WTC11 (cell line): Measurements from ENCODE around the gene KAZN. TPM values are rescaled to one million over a fixed set of nuclear protein-coding genes. Genes with fewer than 3 reads are reported as not detected.

ENCODE experiments used
- ATAC-seq: fragments of 200-7000 bp; cut with Tn5 transposase; 2 replicates; pipeline ENCODE4 v1.10.0; 2021; ENCODE audit warnings: mild to moderate bottlenecking, moderate library complexity
- CTCF ChIA-PET: fragments of 300-600 bp; sonication (Branson Sonifier 250); formaldehyde crosslinking; loops from one replicate; lab custom pipeline; 2021; ENCODE audit warnings: antibody characterized with exemption; lab: Charles Lee
- POLR2A ChIA-PET: fragments of 350-600 bp; sonication (Branson Sonifier 250); formaldehyde crosslinking; loops from one replicate; lab custom pipeline; 2021; ENCODE audit warnings: antibody characterized with exemption; lab: Charles Lee
- DNase-seq: peaks from one replicate; pipeline ENCODE4 v3.0.0; 2021; ENCODE audit warnings: low spot score
- H3K27ac Mint-ChIP-seq: 2 replicates; pipeline ENCODE4 v1.8.0; 2021; ENCODE audit warnings: mixed read lengths
- H3K27me3 Mint-ChIP-seq: 2 replicates; pipeline ENCODE4 v1.8.0; 2021; ENCODE audit warnings: low read depth, mild to moderate bottlenecking, moderate library complexity, mixed read lengths
- H3K36me3 Mint-ChIP-seq: 2 replicates; pipeline ENCODE4 v1.8.0; 2021; ENCODE audit warnings: mixed read lengths
- H3K4me1 Mint-ChIP-seq: 2 replicates; pipeline ENCODE4 v1.8.0; 2022; ENCODE audit warnings: mixed read lengths
- H3K4me3 Mint-ChIP-seq: 2 replicates; pipeline ENCODE4 v1.8.0; 2021; ENCODE audit warnings: mild to moderate bottlenecking, moderate library complexity, mixed read lengths
- H3K9me3 Mint-ChIP-seq: 2 replicates; pipeline ENCODE4 v1.8.0; 2021; ENCODE audit warnings: mixed read lengths
- ATF6 ChIP-seq: sonication (generic); formaldehyde crosslinking; IDR thresholded peaks from 2 replicates; pipeline ENCODE4 v1.8.1; 2023; ENCODE audit warnings: mild to moderate bottlenecking, missing genetic modification reagents
- CBFB ChIP-seq: sonication (generic); formaldehyde crosslinking; IDR thresholded peaks from 2 replicates; pipeline ENCODE4 v1.8.1; 2022; ENCODE audit warnings: mild to moderate bottlenecking, low read depth, missing genetic modification reagents
- E2F4 ChIP-seq: sonication (generic); formaldehyde crosslinking; IDR thresholded peaks from 2 replicates; pipeline ENCODE4 v1.8.1; 2022; ENCODE audit warnings: low read depth, mild to moderate bottlenecking, moderate library complexity, missing genetic modification reagents, borderline replicate concordance
- ELF4 ChIP-seq: sonication (generic); formaldehyde crosslinking; IDR thresholded peaks from 2 replicates; pipeline ENCODE4 v1.8.1; 2022; ENCODE audit warnings: low read depth, mild to moderate bottlenecking, moderate library complexity, missing genetic modification reagents
- EMX1 ChIP-seq: fragments of 250-450 bp; sonication (Bioruptor Pico); IDR thresholded peaks from 2 replicates; pipeline ENCODE4 v1.8.0; 2021; ENCODE audit warnings: mild to moderate bottlenecking
- ESRRA ChIP-seq: sonication (generic); formaldehyde crosslinking; IDR thresholded peaks from 2 replicates; pipeline ENCODE4 v1.8.1; 2022; ENCODE audit warnings: mild to moderate bottlenecking, missing genetic modification reagents, borderline replicate concordance
- FOXK1 ChIP-seq: sonication (generic); formaldehyde crosslinking; IDR thresholded peaks from 2 replicates; pipeline ENCODE4 v1.8.0; 2022; ENCODE audit warnings: mild to moderate bottlenecking, moderate library complexity, missing genetic modification reagents
- GTF2I ChIP-seq: fragments of 250-450 bp; sonication (Bioruptor Pico); conservative IDR thresholded peaks from 2 replicates; pipeline ENCODE4 v1.4.0; 2021; ENCODE audit warnings: mild to moderate bottlenecking
- HMGA2 ChIP-seq: fragments of 250-450 bp; sonication (Bioruptor Pico); IDR thresholded peaks from 2 replicates; pipeline ENCODE4 v1.4.0; 2021; ENCODE audit warnings: mild to moderate bottlenecking, moderate library complexity
- MXD4 ChIP-seq: fragments of 250-450 bp; sonication (Bioruptor Pico); IDR thresholded peaks from 2 replicates; pipeline ENCODE4 v1.8.0; 2021; ENCODE audit warnings: mild to moderate bottlenecking, moderate library complexity, borderline replicate concordance
- MYBL2 ChIP-seq: sonication (generic); formaldehyde crosslinking; IDR thresholded peaks from 2 replicates; pipeline ENCODE4 v1.8.1; 2023; ENCODE audit warnings: mild to moderate bottlenecking, moderate library complexity, missing genetic modification reagents
- PREB ChIP-seq: sonication (generic); formaldehyde crosslinking; IDR thresholded peaks from 2 replicates; pipeline ENCODE4 v1.8.1; 2022; ENCODE audit warnings: mild to moderate bottlenecking, missing genetic modification reagents, moderate library complexity, borderline replicate concordance
- SOX15 ChIP-seq: fragments of 250-450 bp; sonication (Bioruptor Pico); IDR thresholded peaks from 2 replicates; pipeline ENCODE4 v1.9.0; 2021; ENCODE audit warnings: mild to moderate bottlenecking
- USF1 ChIP-seq: sonication (generic); formaldehyde crosslinking; IDR thresholded peaks from 2 replicates; pipeline ENCODE4 v1.8.0; 2022; ENCODE audit warnings: mild to moderate bottlenecking, missing genetic modification reagents
- USF2 ChIP-seq: sonication (generic); formaldehyde crosslinking; IDR thresholded peaks from 2 replicates; pipeline ENCODE4 v1.8.1; 2023; ENCODE audit warnings: mild to moderate bottlenecking, missing genetic modification reagents, moderate library complexity
- ZMAT4 ChIP-seq: fragments of 250-450 bp; sonication (Bioruptor Pico); IDR thresholded peaks from 2 replicates; pipeline ENCODE4 v1.9.0; 2021; ENCODE audit warnings: mild to moderate bottlenecking
- ZNF263 ChIP-seq: sonication (generic); formaldehyde crosslinking; IDR thresholded peaks from 2 replicates; pipeline ENCODE4 v1.8.1; 2022; ENCODE audit warnings: low read depth, mild to moderate bottlenecking, moderate library complexity, missing genetic modification reagents
- ZNF423 ChIP-seq: fragments of 250-450 bp; sonication (Bioruptor Pico); IDR thresholded peaks from 2 replicates; pipeline ENCODE4 v2.1.2; 2022; ENCODE audit warnings: mild to moderate bottlenecking, moderate library complexity
- ZNF425 ChIP-seq: fragments of 250-450 bp; sonication (Bioruptor Pico); conservative IDR thresholded peaks from 2 replicates; pipeline ENCODE4 v1.9.0; 2021; ENCODE audit warnings: mild to moderate bottlenecking
- total RNA-seq: library from RNA; stranded (reverse); gene quantifications from 3 replicates; pipeline ENCODE4 v1.2.3, GENCODE V29; 2021
- TF ChIP-seq, protein P1 (sequence below): sonication (generic); formaldehyde crosslinking; IDR thresholded peaks from 2 replicates; pipeline ENCODE4 v1.8.1; 2022; ENCODE audit warnings: missing genetic modification reagents, borderline replicate concordance
- TF ChIP-seq, protein P2 (sequence below): fragments of 250-450 bp; sonication (Bioruptor Pico); IDR thresholded peaks from 2 replicates; pipeline ENCODE4 v1.8.0; 2021; ENCODE audit warnings: mild to moderate bottlenecking

The KAZN gene
- total RNA-seq, 1 experiment from 2014 or later, result 19.9 TPM

- TF ChIP-seq E2F4 (CRISPR knock-in tag), result no peak
- TF ChIP-seq, protein P1, sequence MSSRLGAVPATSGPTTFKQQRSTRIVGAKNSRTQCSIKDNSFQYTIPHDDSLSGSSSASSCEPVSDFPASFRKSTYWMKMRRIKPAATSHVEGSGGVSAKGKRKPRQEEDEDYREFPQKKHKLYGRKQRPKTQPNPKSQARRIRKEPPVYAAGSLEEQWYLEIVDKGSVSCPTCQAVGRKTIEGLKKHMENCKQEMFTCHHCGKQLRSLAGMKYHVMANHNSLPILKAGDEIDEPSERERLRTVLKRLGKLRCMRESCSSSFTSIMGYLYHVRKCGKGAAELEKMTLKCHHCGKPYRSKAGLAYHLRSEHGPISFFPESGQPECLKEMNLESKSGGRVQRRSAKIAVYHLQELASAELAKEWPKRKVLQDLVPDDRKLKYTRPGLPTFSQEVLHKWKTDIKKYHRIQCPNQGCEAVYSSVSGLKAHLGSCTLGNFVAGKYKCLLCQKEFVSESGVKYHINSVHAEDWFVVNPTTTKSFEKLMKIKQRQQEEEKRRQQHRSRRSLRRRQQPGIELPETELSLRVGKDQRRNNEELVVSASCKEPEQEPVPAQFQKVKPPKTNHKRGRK, result no peak
- no peak for TF ChIP-seq SOX15 (CRISPR knock-in tag)
- TF ChIP-seq ZNF425, result no peak
- no peak for TF ChIP-seq MYBL2 (CRISPR knock-in tag)
- no peak for TF ChIP-seq ATF6
These were observed 436.8 kb downstream of the KAZN start (continued) for GRCh38 chr1:15035236-15035635.

GRCh38 chr1:15036101-15036500 lies 437.6 kb downstream of the KAZN start:
- H3K9me3 Mint-ChIP-seq, result no peaks in the 10 kb centered on the region
- H3K27ac Mint-ChIP-seq, result no peak overlapping the region
- H3K4me3 Mint-ChIP-seq, result no peak overlapping the region
- peaks cover 17% of the 10 kb centered on the region for H3K4me1 Mint-ChIP-seq
- ATAC-seq (no peak), DNase-seq (no peak)
- ChIA-PET CTCF (interaction anchor here (1.0 to 3.1 kb wide), 4 partner anchors 9 to 257 kb away, joined by 3 to 20 read pairs (median 11); no protein-coding TSS in a partner anchor), POLR2A (no interaction called here)
- no peaks in the 10 kb centered on the region for H3K36me3 Mint-ChIP-seq
- H3K27me3 Mint-ChIP-seq, result no peaks in the 10 kb centered on the region
- TF ChIP-seq EMX1 (CRISPR knock-in tag) (no peak), MXD4 (CRISPR knock-in tag) (no peak), ZNF263 (CRISPR knock-in tag) (no peak), CBFB (CRISPR knock-in tag) (no peak), GTF2I (CRISPR knock-in tag) (no peak), ESRRA (CRISPR knock-in tag) (no peak), USF2 (no peak), ZMAT4 (CRISPR knock-in tag) (no peak), FOXK1 (CRISPR knock-in tag) (no peak), SOX15 (CRISPR knock-in tag) (no peak), PREB (CRISPR knock-in tag) (no peak), ELF4 (no peak), HMGA2 (CRISPR knock-in tag) (no peak), ZNF425 (no peak), USF1 (no peak), ZNF423 (no peak)
- TF ChIP-seq, protein P2, sequence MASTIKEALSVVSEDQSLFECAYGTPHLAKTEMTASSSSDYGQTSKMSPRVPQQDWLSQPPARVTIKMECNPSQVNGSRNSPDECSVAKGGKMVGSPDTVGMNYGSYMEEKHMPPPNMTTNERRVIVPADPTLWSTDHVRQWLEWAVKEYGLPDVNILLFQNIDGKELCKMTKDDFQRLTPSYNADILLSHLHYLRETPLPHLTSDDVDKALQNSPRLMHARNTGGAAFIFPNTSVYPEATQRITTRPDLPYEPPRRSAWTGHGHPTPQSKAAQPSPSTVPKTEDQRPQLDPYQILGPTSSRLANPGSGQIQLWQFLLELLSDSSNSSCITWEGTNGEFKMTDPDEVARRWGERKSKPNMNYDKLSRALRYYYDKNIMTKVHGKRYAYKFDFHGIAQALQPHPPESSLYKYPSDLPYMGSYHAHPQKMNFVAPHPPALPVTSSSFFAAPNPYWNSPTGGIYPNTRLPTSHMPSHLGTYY, result no peak
